HFFc6 (cell line): ENCODE data around the gene HOOK1. TPM values are rescaled to one million over a fixed set of nuclear protein-coding genes. Genes with fewer than 3 reads are reported as not detected.

Experiments
- DNase-seq: peaks from one replicate; pipeline ENCODE4 v3.0.0-alpha.2; 2018
- H3K27ac Mint-ChIP-seq: 2 replicates; pipeline ENCODE4 v1.8.0; 2020; ENCODE audit warnings: mild to moderate bottlenecking, mixed read lengths
- H3K27me3 Mint-ChIP-seq: 2 replicates; pipeline ENCODE4 v1.8.0; 2021; ENCODE audit warnings: mild to moderate bottlenecking, moderate library complexity, mixed read lengths; ENCODE audit not compliant: insufficient read depth
- H3K36me3 Mint-ChIP-seq: 2 replicates; pipeline ENCODE4 v1.8.0; 2021; ENCODE audit warnings: low read depth, mixed read lengths
- H3K4me1 Mint-ChIP-seq: 2 replicates; pipeline ENCODE4 v1.8.0; 2020; ENCODE audit warnings: low read depth, mixed read lengths
- H3K4me3 Mint-ChIP-seq: 2 replicates; pipeline ENCODE4 v1.8.0; 2020; ENCODE audit warnings: mild to moderate bottlenecking, moderate library complexity, mixed read lengths
- H3K9me3 Mint-ChIP-seq: 2 replicates; pipeline ENCODE4 v1.8.0; 2020; ENCODE audit warnings: mild to moderate bottlenecking, mixed read lengths
- total RNA-seq, 6 experiments: library from RNA; stranded (reverse); fragmentation: NEBNext Ultra II Directional; extraction: Animal tissue kit (Norgen Biotek cat#: 25700); gene quantifications; 2 replicates in 1 of 6; 3 replicates in 5 of 6; pipeline ENCODE4 v1.2.3, GENCODE V29; 2021
- TF ChIP-seq, protein P1 (sequence below): fragments of 200-600 bp; sonication (generic); IDR thresholded peaks from 2 replicates; pipeline ENCODE4 v1.5.0; 2021; ENCODE audit warnings: antibody characterized with exemption, mild to moderate bottlenecking

Gene HOOK1
- total RNA-seq, 6 experiments from 2014 or later: not detected

- H3K4me3 Mint-ChIP-seq: no peak overlapping the region
- H3K27me3 Mint-ChIP-seq: peaks cover 9% of the 10 kb centered on the region
These were observed 409 bp upstream of the HOOK1 start for GRCh38 chr1:59814180-59814900.

GRCh38 chr1:59815892-59816291, 1.1 kb downstream of the HOOK1 start:
- H3K9me3 Mint-ChIP-seq: no peaks in the 10 kb centered on the region
- TF ChIP-seq, protein P1, sequence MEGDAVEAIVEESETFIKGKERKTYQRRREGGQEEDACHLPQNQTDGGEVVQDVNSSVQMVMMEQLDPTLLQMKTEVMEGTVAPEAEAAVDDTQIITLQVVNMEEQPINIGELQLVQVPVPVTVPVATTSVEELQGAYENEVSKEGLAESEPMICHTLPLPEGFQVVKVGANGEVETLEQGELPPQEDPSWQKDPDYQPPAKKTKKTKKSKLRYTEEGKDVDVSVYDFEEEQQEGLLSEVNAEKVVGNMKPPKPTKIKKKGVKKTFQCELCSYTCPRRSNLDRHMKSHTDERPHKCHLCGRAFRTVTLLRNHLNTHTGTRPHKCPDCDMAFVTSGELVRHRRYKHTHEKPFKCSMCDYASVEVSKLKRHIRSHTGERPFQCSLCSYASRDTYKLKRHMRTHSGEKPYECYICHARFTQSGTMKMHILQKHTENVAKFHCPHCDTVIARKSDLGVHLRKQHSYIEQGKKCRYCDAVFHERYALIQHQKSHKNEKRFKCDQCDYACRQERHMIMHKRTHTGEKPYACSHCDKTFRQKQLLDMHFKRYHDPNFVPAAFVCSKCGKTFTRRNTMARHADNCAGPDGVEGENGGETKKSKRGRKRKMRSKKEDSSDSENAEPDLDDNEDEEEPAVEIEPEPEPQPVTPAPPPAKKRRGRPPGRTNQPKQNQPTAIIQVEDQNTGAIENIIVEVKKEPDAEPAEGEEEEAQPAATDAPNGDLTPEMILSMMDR: no peak
- no peaks in the 10 kb centered on the region for H3K36me3 Mint-ChIP-seq
- no peak overlapping the region for H3K27ac Mint-ChIP-seq
- no peak for DNase-seq
- no peaks in the 10 kb centered on the region for H3K4me1 Mint-ChIP-seq
- H3K4me3 Mint-ChIP-seq: no peak overlapping the region
- H3K27me3 Mint-ChIP-seq: peaks cover 10% of the 10 kb centered on the region

More at GRCh38 chr1:59814180-59814900, 409 bp upstream of the HOOK1 start:
- Mint-ChIP-seq H3K36me3 (no peaks in the 10 kb centered on the region), H3K9me3 (no peaks in the 10 kb centered on the region), H3K4me1 (no peaks in the 10 kb centered on the region), H3K27ac (no peak overlapping the region)
- no peak for DNase-seq
- TF ChIP-seq, protein P1: no peak

DNA sequence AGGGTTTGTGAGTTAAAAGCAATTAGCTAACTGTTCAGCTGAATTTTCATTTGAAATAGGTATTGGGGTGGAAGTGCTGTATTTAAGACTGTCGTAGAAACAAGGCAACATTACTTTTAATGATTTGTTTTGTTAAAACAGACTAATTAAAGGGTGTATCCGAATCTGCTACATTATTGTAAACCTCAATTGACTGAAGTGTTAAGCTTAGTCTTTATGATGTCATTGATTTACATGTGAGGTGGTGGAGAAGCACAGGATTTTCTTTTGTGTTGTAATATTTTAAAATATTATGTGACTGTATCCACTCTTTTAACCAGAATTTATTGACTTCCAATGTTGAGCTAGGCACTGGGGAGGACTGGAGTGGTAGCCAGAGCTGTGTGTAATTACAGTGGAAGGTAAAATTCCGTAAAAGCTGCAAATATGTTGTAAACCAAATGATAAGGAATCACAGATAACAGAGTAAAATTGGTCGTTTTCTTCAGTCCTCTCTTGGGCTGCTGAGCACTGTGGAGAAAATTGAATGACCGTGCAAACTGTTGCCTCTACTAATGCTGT, 1.6 kb downstream of the HOOK1 start:
- no peaks in the 10 kb centered on the region for H3K9me3 Mint-ChIP-seq
- no peaks in the 10 kb centered on the region for H3K4me1 Mint-ChIP-seq
- no peak overlapping the region for H3K4me3 Mint-ChIP-seq
- TF ChIP-seq, protein P1: no peak
- peaks cover 8% of the 10 kb centered on the region for H3K27me3 Mint-ChIP-seq
- H3K27ac Mint-ChIP-seq: no peak overlapping the region
- H3K36me3 Mint-ChIP-seq: no peaks in the 10 kb centered on the region
- DNase-seq: no peak

GRCh38 chr1:59819566-59820438, 5.1 kb downstream of the HOOK1 start:
- Mint-ChIP-seq H3K4me3 (no peak overlapping the region), H3K36me3 (no peaks in the 10 kb centered on the region), H3K9me3 (no peaks in the 10 kb centered on the region), H3K27ac (no peak overlapping the region), H3K27me3 (peaks cover 3% of the 10 kb centered on the region; the same call in 1 of the 2 replicates), H3K4me1 (no peaks in the 10 kb centered on the region)
- TF ChIP-seq, protein P1: no peak
- DNase-seq: no peak

DNA sequence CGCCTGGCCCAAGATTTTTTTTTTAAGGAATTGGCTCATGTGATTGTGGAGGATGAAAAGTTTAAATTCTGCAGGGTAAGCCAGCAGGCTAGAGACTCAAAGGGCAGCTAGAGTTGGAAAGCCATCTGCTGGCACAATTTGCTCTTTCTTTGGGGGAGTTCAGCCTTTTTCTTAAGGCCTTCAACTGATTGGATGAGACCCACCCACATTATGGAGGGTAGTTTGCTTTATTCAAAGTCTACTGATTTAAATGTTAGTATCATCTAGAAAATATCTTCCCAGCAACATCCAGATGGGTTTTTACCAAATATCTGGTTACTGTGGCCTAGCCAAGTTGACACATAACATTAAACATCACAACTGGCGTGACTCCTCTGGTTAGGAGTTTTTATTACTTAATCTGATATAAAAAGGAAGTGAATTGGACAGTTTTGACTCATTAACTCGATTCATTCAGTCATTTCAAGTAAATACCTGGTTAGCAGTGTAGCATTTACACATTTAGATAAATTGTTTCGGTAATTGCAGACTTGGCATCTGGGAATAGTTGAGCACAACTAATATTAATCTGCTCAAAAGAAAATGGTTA, 12.4 kb downstream of the HOOK1 start:
- Mint-ChIP-seq H3K27ac (no peak overlapping the region), H3K9me3 (no peaks in the 10 kb centered on the region), H3K4me3 (no peak overlapping the region), H3K4me1 (0 out of 2 replicates have a peak, but pooled peaks cover 6% of the 10 kb centered on the region), H3K36me3 (no peaks in the 10 kb centered on the region), H3K27me3 (peaks cover 2% of the 10 kb centered on the region; the same call in 1 of the 2 replicates)
- no peak for DNase-seq
- TF ChIP-seq, protein P1: no peak
